Right renal cortex interstitium (tissue), 3 donors: ENCODE data around the gene GNAS. TPM values are rescaled to one million over a fixed set of nuclear protein-coding genes. Genes with fewer than 3 reads are reported as not detected.

Experiments used
- DNase-seq, 3 donors: peaks; one replicate each; pipeline ENCODE4 v3.0.0-alpha.2; 2013; ENCODE audit warnings: low read depth in 3 of 3, low spot score in 2 of 3
- polyA plus RNA-seq, 3 donors: library from polyadenylated mRNA; unstranded; fragments of 120-200 nt; gene quantifications; one replicate each; pipeline ENCODE4 v1.2.1, GENCODE V29; 2013; ENCODE audit not compliant: insufficient read length in 3 of 3

GNAS gene
- polyA plus RNA-seq, 3 donors: 2,040 to 2,096 (median 2,069) TPM

- no peak for DNase-seq
These were observed 502 bp upstream of the GNAS start for GRCh38 chr20:58851969-58852458.

DNA sequence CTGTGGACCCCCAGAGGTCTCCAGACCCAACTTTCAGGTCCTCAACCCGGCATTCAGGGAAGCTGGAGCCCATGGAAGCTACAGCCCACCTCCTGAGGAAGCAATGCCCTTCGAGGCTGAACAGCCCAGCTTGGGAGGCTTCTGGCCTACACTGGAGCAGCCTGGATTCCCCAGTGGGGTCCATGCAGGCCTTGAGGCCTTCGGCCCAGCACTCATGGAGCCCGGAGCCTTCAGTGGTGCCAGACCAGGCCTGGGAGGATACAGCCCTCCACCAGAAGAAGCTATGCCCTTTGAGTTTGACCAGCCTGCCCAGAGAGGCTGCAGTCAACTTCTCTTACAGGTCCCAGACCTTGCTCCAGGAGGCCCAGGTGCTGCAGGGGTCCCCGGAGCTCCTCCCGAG, 950 bp downstream of the GNAS start:
- no peak for DNase-seq

DNA sequence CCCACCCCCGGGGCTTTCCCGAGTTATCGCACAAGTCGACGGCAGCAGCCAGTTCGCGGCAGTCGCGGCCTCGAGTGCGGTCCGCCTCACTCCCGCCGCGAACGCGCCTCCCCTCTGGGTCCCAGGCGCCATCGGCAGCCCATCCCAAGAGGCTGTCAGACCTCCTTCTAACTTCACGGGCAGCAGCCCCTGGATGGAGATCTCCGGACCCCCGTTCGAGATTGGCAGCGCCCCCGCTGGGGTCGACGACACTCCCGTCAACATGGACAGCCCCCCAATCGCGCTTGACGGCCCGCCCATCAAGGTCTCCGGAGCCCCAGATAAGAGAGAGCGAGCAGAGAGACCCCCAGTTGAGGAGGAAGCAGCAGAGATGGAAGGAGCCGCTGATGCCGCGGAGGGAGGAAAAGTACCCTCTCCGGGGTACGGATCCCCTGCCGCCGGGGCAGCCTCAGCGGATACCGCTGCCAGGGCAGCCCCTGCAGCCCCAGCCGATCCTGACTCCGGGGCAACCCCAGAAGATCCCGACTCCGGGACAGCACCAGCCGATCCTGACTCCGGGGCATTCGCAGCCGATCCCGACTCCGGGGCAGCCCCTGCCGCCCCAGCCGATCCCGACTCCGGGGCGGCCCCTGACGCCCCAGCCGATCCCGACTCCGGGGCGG, 1.6 kb downstream of the GNAS start:
- DNase-seq: no peak

GRCh38 chr20:58854638-58855471, 2.3 kb downstream of the GNAS start:
- no peak for DNase-seq

GRCh38 chr20:58855506-58856389, 3.2 kb downstream of the GNAS start:
- no peak for DNase-seq

- no peak for DNase-seq
These were observed 10.7 kb downstream of the GNAS start for GRCh38 chr20:58863044-58863790.

DNA sequence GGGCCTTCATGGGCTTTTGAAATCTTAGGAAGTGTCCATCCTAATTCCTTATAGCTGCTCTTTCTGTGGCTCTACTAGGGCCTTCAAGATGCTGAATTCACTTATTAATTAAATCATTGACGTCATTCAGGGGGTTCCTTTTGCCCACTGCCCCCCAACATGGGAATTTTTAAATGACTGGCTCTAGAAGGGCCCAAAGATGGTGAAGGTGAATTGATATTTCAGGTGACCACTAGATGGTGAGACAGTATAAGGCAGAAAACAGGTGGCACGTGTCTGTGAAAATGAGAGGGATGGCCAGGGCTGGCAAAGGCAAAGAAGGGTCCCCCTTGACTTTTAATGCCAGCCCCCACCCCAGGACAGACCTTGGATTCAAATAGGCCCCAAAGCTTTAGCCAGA, 11.8 kb downstream of the GNAS start:
- DNase-seq: no peak

- no peak for DNase-seq
These were observed 13.3 kb downstream of the GNAS start for GRCh38 chr20:58865843-58866242.

GRCh38 chr20:58867211-58867610, 14.7 kb downstream of the GNAS start:
- DNase-seq: no peak

DNA sequence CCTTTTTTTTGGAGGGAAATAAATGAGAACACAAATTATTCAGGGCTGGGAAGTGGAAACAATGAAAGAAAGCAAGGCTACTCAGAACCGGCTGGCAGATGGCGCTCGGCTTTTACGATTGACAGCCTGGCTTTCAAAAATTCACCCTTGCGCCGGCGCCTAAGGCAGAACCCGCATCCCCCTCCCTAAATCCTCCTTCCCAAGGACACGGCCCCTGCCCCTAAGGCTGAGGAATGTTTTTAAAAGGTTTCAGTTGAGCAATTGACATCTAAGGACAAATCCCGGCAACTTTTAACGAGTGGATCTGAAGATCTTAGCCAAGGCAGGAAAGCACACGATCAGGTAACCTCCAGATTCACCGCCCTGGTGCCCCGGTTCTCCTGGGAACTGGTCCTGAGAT, 16.3 kb downstream of the GNAS start:
- no peak for DNase-seq

- no peak for DNase-seq
These were observed 17.2 kb downstream of the GNAS start for GRCh38 chr20:58869662-58870227.

GRCh38 chr20:58870293-58871014, 17.9 kb downstream of the GNAS start:
- DNase-seq: no peak

GRCh38 chr20:58871533-58872102, 19.1 kb downstream of the GNAS start:
- no peak for DNase-seq

GRCh38 chr20:58874469-58874868, 22.0 kb downstream of the GNAS start:
- no peak for DNase-seq

DNA sequence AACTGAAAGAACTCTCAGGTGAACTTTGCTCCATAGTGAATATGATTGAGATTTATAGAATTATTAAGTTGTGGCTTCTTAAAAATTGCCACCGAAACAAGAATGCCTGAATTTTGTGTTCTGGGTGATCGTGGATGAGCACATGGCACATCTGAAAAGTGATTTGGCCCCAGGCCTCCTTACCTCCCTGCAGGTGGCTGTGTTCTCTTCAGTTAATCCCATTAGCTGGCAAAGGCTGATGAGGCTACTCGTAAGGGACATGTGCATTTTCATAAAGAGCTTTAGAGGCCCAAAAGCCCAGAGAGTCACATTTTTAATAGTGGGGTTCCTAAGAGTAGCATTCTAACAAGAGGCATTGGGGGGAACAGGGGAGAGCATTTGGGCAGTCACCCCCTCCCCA, 22.6 kb downstream of the GNAS start:
- DNase-seq: no peak

- DNase-seq: no peak
These were observed 23.1 kb downstream of the GNAS start for GRCh38 chr20:58875541-58876134.

GRCh38 chr20:58876437-58876836, 23.9 kb downstream of the GNAS start:
- DNase-seq: no peak
